ENCODE results near the gene RAB3C.

DNA sequence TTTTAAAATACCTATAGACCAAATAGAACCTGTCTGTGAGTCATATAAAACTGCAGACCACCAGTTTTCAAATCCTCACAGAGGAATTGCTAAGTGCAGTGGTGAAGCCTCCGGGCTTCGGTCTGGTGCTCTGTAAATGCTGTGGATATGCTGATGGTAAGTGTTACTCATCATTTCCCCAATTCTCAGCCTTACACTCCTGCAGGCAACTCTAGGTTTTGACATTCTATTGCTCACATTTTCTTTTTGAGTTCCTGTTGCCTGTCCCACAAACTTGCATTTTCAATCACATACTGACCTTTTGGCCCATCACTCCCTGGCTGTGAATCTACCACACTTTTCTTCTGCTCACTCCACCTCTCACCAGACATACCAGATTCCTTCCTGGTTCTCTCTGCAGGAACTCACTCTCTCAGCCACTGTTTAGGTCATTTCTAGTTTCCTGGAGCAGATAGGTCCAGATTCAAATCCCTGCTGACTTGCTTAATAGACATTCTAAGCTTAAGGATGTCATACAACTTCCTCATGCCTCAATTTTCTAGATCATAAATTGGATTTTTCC is 192.9 kb downstream of the RAB3C start:
- TF ChIP-seq, protein P1, sequence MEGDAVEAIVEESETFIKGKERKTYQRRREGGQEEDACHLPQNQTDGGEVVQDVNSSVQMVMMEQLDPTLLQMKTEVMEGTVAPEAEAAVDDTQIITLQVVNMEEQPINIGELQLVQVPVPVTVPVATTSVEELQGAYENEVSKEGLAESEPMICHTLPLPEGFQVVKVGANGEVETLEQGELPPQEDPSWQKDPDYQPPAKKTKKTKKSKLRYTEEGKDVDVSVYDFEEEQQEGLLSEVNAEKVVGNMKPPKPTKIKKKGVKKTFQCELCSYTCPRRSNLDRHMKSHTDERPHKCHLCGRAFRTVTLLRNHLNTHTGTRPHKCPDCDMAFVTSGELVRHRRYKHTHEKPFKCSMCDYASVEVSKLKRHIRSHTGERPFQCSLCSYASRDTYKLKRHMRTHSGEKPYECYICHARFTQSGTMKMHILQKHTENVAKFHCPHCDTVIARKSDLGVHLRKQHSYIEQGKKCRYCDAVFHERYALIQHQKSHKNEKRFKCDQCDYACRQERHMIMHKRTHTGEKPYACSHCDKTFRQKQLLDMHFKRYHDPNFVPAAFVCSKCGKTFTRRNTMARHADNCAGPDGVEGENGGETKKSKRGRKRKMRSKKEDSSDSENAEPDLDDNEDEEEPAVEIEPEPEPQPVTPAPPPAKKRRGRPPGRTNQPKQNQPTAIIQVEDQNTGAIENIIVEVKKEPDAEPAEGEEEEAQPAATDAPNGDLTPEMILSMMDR (IDR thresholded peaks at IDR 0.05): no peak
- no peak for TF ChIP-seq POLR2A (IDR thresholded peaks at IDR 0.05)
